GM12891 (cell line): ENCODE data around the gene SMYD4.

Experiments used
- PAX5 ChIP-seq: IDR thresholded peaks from 2 replicates; pipeline ENCODE4 v1.6.1; 2011; ENCODE audit warnings: low read length, moderate library complexity, mild to moderate bottlenecking; ENCODE audit not compliant: insufficient read depth, severe bottlenecking
- POLR2A ChIP-seq: IDR thresholded peaks from 2 replicates; pipeline ENCODE4 v1.6.1; 2011; ENCODE audit warnings: low read depth, low read length, control low read depth
- POLR2AphosphoS5 ChIP-seq: IDR thresholded peaks from 2 replicates; pipeline ENCODE4 v1.6.1; 2011; ENCODE audit warnings: low read depth, low read length, control low read depth
- POU2F2 ChIP-seq: IDR thresholded peaks from 2 replicates; pipeline ENCODE4 v1.6.1; 2011; ENCODE audit warnings: low read depth, mild to moderate bottlenecking, control low read depth, low read length, moderate library complexity
- SPI1 ChIP-seq: IDR thresholded peaks from 2 replicates; pipeline ENCODE4 v1.6.1; 2011; ENCODE audit warnings: low read depth, low read length, control low read depth
- TAF1 ChIP-seq: IDR thresholded peaks from 2 replicates; pipeline ENCODE4 v1.6.1; 2011; ENCODE audit warnings: low read depth, low read length, control low read depth

DNA sequence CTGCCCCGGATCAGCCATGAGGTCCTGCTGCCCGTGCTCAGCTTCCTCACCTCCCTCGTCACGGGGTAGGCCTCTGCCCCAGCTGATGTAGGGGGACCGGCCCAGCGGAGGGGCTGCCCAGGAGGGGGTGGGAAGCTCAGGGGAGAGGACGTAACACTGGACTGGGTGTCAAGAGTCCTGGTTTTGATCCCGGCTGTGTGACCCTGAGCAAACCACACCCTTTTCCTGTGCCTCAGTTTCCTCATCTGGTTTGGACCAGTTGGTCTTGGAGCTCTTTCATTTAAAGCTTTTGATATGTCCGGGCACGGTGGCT, 98.6 kb downstream of the SMYD4 start:
- no peak for TF ChIP-seq POLR2A
- no peak for TF ChIP-seq POLR2AphosphoS5
- no peak for TF ChIP-seq PAX5
- no peak for TF ChIP-seq SPI1
- no peak for TF ChIP-seq TAF1
- no peak for TF ChIP-seq POU2F2
